A549 (cell line): ENCODE data around the gene NHEJ1.

Experiments
- CEBPB ChIP-seq, 2 experiments: fragments of >200 bp in 1 of 2; sonication (Bioruptor Twin) in 1 of 2; formaldehyde crosslinking in 1 of 2; IDR thresholded peaks; 2 replicates each; pipeline ENCODE4 v1.6.1; 2012 to 2016
- CHD2 ChIP-seq: fragments of 150-350 bp; IDR thresholded peaks from 2 replicates; pipeline ENCODE4 v1.6.1; 2014; ENCODE audit warnings: low read length; ENCODE audit not compliant: partially characterized antibody
- HES2 ChIP-seq: fragments of >200 bp; sonication (Bioruptor Twin); formaldehyde crosslinking; IDR thresholded peaks from 2 replicates; pipeline ENCODE4 v1.6.1; 2016

DNA sequence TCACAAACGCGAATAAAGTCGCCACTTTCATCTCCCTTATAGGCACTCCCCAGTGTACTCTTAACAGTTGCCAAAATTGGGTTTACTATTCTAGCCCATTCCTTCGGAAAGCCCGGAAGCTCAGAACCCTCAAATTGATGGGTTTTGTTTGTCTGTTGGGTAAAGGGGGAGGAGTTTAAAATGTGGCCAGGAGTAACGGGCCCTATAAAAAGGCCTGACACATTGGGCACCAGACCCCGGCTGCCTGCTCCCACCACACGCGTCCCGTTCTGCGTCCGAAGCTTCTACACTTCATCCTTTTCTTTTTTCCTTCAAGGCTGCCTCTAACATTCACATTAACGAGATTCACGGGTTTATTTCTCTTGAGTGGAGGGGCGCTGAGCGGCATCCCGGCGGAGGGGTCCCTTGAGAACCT, 837 bp downstream of the NHEJ1 start:
- TF ChIP-seq HES2 (no peak), CHD2 (no peak), CEBPB (IDR thresholded peaks at IDR 0.05) (no peak)
